ENCODE results near the gene ATXN2. TPM values are rescaled to one million over a fixed set of nuclear protein-coding genes. Genes with fewer than 3 reads are reported as not detected.

ATXN2 gene
- total and polyA plus RNA-seq, 4 donors = 11.5 to 33.1 (median 22.1) TPM

DNA sequence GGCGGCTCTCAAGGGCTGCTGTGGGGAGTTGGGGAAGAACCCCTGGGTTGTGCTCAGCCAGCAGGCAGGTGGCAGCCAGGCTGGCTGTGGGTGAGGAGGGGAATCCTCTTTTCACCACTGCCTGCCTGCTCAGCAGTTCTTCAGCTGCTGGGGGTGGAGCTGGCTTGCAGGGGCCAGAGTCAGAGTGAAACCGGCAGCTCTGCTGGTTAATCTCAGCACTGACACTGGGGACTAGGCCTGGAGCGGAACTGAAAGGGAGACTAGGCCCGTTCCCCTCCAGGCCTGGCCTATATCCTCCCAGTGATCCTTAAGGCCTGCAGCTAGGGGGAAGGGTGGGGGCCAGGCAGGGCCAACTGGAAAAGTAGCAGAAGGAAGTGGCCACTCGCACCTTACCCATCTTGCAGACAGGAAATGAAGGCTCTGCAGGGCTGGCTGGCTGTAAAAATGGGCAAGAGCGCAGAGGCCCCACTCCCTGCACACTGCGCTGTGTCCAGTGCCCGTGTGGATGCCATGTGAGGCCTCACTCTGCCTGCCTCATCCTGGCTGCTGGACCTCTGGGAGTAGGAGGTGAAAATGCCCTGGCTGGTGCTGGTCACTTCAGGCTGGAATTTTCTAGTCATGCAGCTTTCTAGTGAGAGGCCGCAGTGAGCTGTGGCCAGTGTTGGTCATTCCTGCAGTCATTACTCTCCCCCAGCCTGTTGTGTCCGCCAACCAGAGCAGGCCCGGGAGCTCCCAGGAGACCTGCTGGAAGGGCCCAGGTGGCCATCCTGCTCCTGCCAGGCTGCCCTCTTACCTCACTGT is 154.0 kb downstream of the ATXN2 start:
- WGBS = 64% methylated on average over 11 of the region's 11 CpGs
- peaks cover 7 to 27% (median 19%) of the 10 kb centered on the region in 4 donors for H3K36me3 ChIP-seq (ENCODE audit: control insufficient read depth in 4 of 4, insufficient read depth in 3 of 4, low read depth in 1 of 4, low read length in 3 of 4)

DNA sequence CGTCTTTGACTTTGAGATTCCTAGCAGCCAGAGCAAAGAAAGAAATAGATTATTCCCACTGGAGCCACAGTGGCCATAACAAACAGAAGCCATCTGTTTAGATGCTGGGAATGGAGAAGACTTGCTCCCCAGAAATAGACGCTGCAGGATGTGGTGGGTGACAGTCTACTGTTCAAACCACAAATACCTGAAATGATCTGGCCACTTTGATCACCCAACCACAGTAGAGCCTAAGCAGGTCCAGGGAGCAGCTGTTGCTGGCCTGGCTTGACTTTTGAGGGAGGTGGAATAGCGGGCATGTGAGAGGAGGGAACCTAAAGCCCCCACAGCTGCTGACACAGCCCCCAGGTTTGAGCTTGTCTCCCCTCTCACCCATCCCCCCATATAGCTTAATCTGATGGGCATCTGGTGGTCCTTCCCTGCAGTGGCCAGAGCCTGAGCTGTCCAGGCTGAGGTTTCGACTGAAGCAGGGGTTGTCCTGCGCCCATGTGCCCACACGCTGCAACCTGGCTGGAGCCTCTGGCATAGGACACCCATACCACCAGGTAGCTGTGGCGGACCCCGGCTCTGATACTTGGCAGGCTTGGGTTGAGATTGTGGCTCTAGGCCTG is 154.7 kb downstream of the ATXN2 start:
- Histone ChIP-seq H3K9ac (ENCODE audit: low read depth in 1 of 2, low read length in 2 of 2) (no peak overlapping the region), H3K36me3 (ENCODE audit: control insufficient read depth in 4 of 4, insufficient read depth in 3 of 4, low read depth in 1 of 4, low read length in 3 of 4) (peaks cover 4 to 24% (median 17%) of the 10 kb centered on the region in 4 donors), H3K27ac (ENCODE audit: low read depth in 1 of 2, low read length in 2 of 2) (peak overlapping the region; percentile 61 to 84), H3K27me3 (ENCODE audit: control insufficient read depth in 4 of 4, insufficient read depth in 4 of 4, low read length in 3 of 4) (no peaks in the 10 kb centered on the region), H3K4me3 (ENCODE audit: low read depth in 1 of 3, low read length in 3 of 3) (no peak overlapping the region), H3K4me1 (ENCODE audit: control insufficient read depth in 4 of 4, insufficient read depth in 4 of 4, low read length in 3 of 4) (peaks cover 14 to 36% (median 27%) of the 10 kb centered on the region in 4 donors), H3K9me3 (ENCODE audit: control insufficient read depth in 4 of 4, low read length in 3 of 4) (no peaks in the 10 kb centered on the region)
- 82% methylated on average over 8 of the region's 8 CpGs for WGBS
- DNase-seq (ENCODE audit: low spot score) = no peak
- TF ChIP-seq EGR1 (IDR thresholded peaks at IDR 0.05; ENCODE audit: low read depth in 2 of 2) = no peak
- TF ChIP-seq REST (IDR thresholded peaks at IDR 0.05) = no peak
- TF ChIP-seq, protein P1, sequence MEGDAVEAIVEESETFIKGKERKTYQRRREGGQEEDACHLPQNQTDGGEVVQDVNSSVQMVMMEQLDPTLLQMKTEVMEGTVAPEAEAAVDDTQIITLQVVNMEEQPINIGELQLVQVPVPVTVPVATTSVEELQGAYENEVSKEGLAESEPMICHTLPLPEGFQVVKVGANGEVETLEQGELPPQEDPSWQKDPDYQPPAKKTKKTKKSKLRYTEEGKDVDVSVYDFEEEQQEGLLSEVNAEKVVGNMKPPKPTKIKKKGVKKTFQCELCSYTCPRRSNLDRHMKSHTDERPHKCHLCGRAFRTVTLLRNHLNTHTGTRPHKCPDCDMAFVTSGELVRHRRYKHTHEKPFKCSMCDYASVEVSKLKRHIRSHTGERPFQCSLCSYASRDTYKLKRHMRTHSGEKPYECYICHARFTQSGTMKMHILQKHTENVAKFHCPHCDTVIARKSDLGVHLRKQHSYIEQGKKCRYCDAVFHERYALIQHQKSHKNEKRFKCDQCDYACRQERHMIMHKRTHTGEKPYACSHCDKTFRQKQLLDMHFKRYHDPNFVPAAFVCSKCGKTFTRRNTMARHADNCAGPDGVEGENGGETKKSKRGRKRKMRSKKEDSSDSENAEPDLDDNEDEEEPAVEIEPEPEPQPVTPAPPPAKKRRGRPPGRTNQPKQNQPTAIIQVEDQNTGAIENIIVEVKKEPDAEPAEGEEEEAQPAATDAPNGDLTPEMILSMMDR (IDR thresholded peaks at IDR 0.05; ENCODE audit: low read depth, low read length, missing input control) = no peak
- no peak for TF ChIP-seq TAF1 (conservative IDR thresholded peaks at IDR 0.05)
- TF ChIP-seq FOXA2 (IDR thresholded peaks at IDR 0.05) = no peak
- no peak for TF ChIP-seq HNF4A (conservative IDR thresholded peaks at IDR 0.05)
- TF ChIP-seq GABPA (IDR thresholded peaks at IDR 0.05 in 1 of 2, conservative IDR thresholded peaks at IDR 0.05 in 1 of 2) = no peak
- no peak for TF ChIP-seq ZBTB33 (IDR thresholded peaks at IDR 0.05)
- TF ChIP-seq SP1 (IDR thresholded peaks at IDR 0.05) = no peak

More for the DNA sequence above, 154.0 kb downstream of the ATXN2 start:
- TF ChIP-seq, protein P2, sequence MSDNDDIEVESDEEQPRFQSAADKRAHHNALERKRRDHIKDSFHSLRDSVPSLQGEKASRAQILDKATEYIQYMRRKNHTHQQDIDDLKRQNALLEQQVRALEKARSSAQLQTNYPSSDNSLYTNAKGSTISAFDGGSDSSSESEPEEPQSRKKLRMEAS (IDR thresholded peaks at IDR 0.05) = peak; percentile 60
- TF ChIP-seq RAD21 (IDR thresholded peaks at IDR 0.05) (peak; percentile 34 to 59), RXRA (IDR thresholded peaks at IDR 0.05) (peak in 1 of 2 donors; percentile 9), SP1 (IDR thresholded peaks at IDR 0.05) (peak; percentile 36), REST (IDR thresholded peaks at IDR 0.05) (peak; percentile 48), TAF1 (conservative IDR thresholded peaks at IDR 0.05) (no peak), FOXA1 (IDR thresholded peaks at IDR 0.05) (no peak), NR2F2 (IDR thresholded peaks at IDR 0.05) (peak; percentile 31), JUND (IDR thresholded peaks at IDR 0.05) (peak; percentile 29 to 37)
- Histone ChIP-seq H3K4me3 (ENCODE audit: low read depth in 1 of 3, low read length in 3 of 3) (no peak overlapping the region), H3K4me1 (ENCODE audit: control insufficient read depth in 4 of 4, insufficient read depth in 4 of 4, low read length in 3 of 4) (peaks cover 14 to 32% (median 27%) of the 10 kb centered on the region in 4 donors), H3K27me3 (ENCODE audit: control insufficient read depth in 4 of 4, insufficient read depth in 4 of 4, low read length in 3 of 4) (no peaks in the 10 kb centered on the region), H3K9me3 (ENCODE audit: control insufficient read depth in 4 of 4, low read length in 3 of 4) (no peaks in the 10 kb centered on the region), H3K27ac (ENCODE audit: low read depth in 1 of 2, low read length in 2 of 2) (peak overlapping the region; percentile 61 to 84), H3K9ac (ENCODE audit: low read depth in 1 of 2, low read length in 2 of 2) (no peak overlapping the region)
- peak; percentile 49 for DNase-seq (ENCODE audit: low spot score)

All from liver (tissue), 9 donors.